Endodermal cell (in vitro differentiated cells): ENCODE measurements around the gene ZC3H6. TPM values are rescaled to one million over a fixed set of nuclear protein-coding genes. Genes with fewer than 3 reads are reported as not detected.
A peak's percentile ranks its signal among the peaks of the same experiment; 100 is the strongest.

Experiments
- DNase-seq: peaks from one replicate; pipeline ENCODE4 v3.0.0-alpha.2; 2017
- H3K27ac ChIP-seq: 2 replicates; pipeline ENCODE4 v1.5.1; 2013; ENCODE audit warnings: mild to moderate bottlenecking, low read depth, low read length, moderate library complexity
- H3K27me3 ChIP-seq: 2 replicates; pipeline ENCODE4 v1.6.1; 2013; ENCODE audit warnings: mild to moderate bottlenecking, low read length, moderate library complexity; ENCODE audit not compliant: insufficient read depth, control insufficient read depth, poor library complexity, severe bottlenecking
- H3K36me3 ChIP-seq: 2 replicates; pipeline ENCODE4 v1.7.0; 2013; ENCODE audit warnings: mild to moderate bottlenecking, low read length, moderate library complexity; ENCODE audit not compliant: control insufficient read depth, insufficient read depth
- H3K4me1 ChIP-seq: one replicate; pipeline ENCODE4 v1.7.0; 2013; ENCODE audit warnings: low read length; ENCODE audit not compliant: control insufficient read depth, insufficient read depth
- H3K4me3 ChIP-seq: 2 replicates; pipeline ENCODE4 v1.5.1; 2013; ENCODE audit warnings: mild to moderate bottlenecking, low read length, moderate library complexity
- H3K9ac ChIP-seq: 2 replicates; pipeline ENCODE4 v1.6.1; 2013; ENCODE audit warnings: mild to moderate bottlenecking, low read length, moderate library complexity; ENCODE audit not compliant: poor library complexity, severe bottlenecking; ENCODE audit errors: extremely low read depth
- H3K9me3 ChIP-seq: 2 replicates; pipeline ENCODE4 v1.6.1; 2013; ENCODE audit warnings: mild to moderate bottlenecking, low read length, moderate library complexity; ENCODE audit not compliant: control insufficient read depth
- H3K27ac Mint-ChIP-seq: 2 replicates; pipeline ENCODE4 v1.8.0; 2020; ENCODE audit warnings: mixed read lengths
- H3K27me3 Mint-ChIP-seq: 2 replicates; pipeline ENCODE4 v1.8.0; 2021; ENCODE audit warnings: mild to moderate bottlenecking, mixed read lengths; ENCODE audit not compliant: insufficient read depth
- H3K36me3 Mint-ChIP-seq: 2 replicates; pipeline ENCODE4 v1.8.0; 2020; ENCODE audit warnings: low read depth, mixed read lengths
- H3K4me1 Mint-ChIP-seq: 2 replicates; pipeline ENCODE4 v1.8.0; 2020; ENCODE audit warnings: mixed read lengths
- H3K4me3 Mint-ChIP-seq: 2 replicates; pipeline ENCODE4 v1.8.0; 2020; ENCODE audit warnings: mild to moderate bottlenecking, moderate library complexity, mixed read lengths
- H3K9me3 Mint-ChIP-seq: 2 replicates; pipeline ENCODE4 v1.8.0; 2020; ENCODE audit warnings: mild to moderate bottlenecking, mixed read lengths
- CTCF ChIP-seq: fragments of 200-600 bp; sonication (generic); conservative IDR thresholded peaks from 2 replicates; pipeline ENCODE4 v1.5.0; 2021; ENCODE audit warnings: antibody characterized with exemption, mild to moderate bottlenecking
- WGBS, 2 experiments: methylation state at CpG; one replicate each; pipeline versions ENCODE4 v1.1.5 to v1.1.7; 2013; ENCODE audit warnings: missing lambda C conversion rate in 2 of 2, mixed read lengths in 1 of 2; ENCODE audit not compliant: insufficient coverage in 1 of 2, insufficient read length in 1 of 2; 5-methylcytosine and 5-hydroxymethylcytosine counted together
- total RNA-seq, 2 donors: library from RNA; stranded (reverse); fragmentation: NEBNext Ultra II Directional in 1 of 2; extraction: Animal tissue kit (Norgen Biotek cat#: 25700) in 1 of 2; gene quantifications; 2 replicates in 1 of 2; 3 replicates in 1 of 2; pipeline ENCODE4 v1.2.1, GENCODE V29; 2021

The ZC3H6 gene
- total RNA-seq, 2 donors from 2014 or later: 8.0 to 21.5 TPM

DNA sequence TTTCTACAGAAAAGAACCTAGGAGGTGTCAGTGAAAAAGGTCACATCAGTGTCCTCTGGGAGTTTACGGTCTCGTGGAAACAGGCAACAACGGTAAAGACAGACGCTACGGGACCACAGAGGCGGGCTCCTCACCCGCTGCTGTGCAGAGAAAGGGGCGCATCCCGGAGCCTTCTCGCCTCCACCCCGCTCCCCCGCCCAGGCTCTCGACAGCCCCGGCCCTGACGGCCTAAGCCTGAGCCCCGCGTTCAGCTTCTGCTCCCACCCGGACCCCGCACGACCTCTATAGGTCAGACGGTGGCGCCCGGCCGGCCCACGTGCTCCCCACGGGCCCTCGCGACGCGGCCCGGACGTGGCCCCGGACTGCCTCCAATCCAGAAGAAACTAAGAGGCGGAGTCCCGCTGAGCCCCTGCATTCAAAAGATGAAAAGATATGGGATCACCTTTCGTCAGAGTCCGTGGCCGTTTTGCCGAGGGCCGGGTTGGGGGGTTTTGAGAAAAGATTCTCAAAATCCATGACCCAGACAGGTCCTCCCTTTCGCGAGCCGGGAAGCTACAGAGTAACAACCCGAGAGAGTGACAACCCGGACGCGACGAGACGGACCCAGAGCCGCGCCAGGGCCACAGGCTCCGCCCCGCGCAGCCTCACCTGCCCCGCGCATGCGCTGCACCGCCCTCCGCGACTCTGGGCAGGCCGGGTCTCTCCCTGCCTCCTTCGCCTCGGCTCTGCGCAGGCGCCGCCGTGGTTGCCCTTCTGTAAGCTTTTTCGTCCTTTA is 20.7 kb upstream of the ZC3H6 start, which contains the start of gene ZC3H8:
ZC3H8 (minus strand) TSS at position 577 of the 775 bp plus-strand sequence; CDS start at position 516, 61 bp downstream.
- H3K36me3 Mint-ChIP-seq: no peaks in the 10 kb centered on the region
- TF ChIP-seq CTCF: no peak
- Histone ChIP-seq H3K4me1 (peaks cover 3% of the 10 kb centered on the region), H3K4me3 (peak within 1 kb of the TSS; percentile 89), H3K27ac (peak within 1 kb of the TSS; percentile 58), H3K9ac (peak within 1 kb of the TSS; percentile 59), H3K27me3 (no peaks in the 10 kb centered on the region), H3K36me3 (peaks cover 3% of the 10 kb centered on the region), H3K9me3 (no peaks in the 10 kb centered on the region)
- H3K4me1 Mint-ChIP-seq: peaks cover 12% of the 10 kb centered on the region
- H3K9me3 Mint-ChIP-seq: no peaks in the 10 kb centered on the region
- H3K27ac Mint-ChIP-seq: peak within 1 kb of the TSS; percentile 74
- WGBS, 2 experiments: 0% methylated on average over 13 to 64 of the region's 68 CpGs
- DNase-seq: peak; percentile 98
- H3K27me3 Mint-ChIP-seq: no peaks in the 10 kb centered on the region
- peak within 1 kb of the TSS; percentile 70 for H3K4me3 Mint-ChIP-seq

DNA sequence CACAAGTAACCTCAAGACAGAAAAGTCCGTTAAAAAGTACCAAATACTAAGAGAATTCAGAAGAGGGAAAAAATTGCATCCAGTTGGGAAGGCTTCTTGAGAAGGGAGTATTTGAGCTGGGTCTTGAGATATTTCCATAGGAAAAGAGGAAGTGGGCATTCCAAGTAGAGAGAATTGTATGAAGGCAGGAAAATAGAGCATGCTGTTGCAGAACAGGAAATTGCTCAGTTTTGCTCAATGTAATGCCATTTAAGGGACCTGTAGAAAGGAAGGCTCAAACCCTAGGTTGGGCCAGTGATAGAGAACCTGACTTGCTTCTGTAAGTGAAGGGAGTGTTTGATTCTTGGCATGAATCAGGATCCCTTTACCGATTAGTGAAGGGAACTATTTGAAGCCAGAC is 19.5 kb upstream of the ZC3H6 start:
- Mint-ChIP-seq H3K36me3 (no peaks in the 10 kb centered on the region), H3K4me3 (peak overlapping the region; percentile 70), H3K9me3 (no peaks in the 10 kb centered on the region), H3K27me3 (no peaks in the 10 kb centered on the region), H3K4me1 (peaks cover 17% of the 10 kb centered on the region), H3K27ac (no peak overlapping the region)
- H3K36me3 ChIP-seq: no peaks in the 10 kb centered on the region
- H3K9me3 ChIP-seq: no peaks in the 10 kb centered on the region
- 91 to 93% methylated on average over 1 to 2 of the region's 2 CpGs for WGBS, 2 experiments
- peaks cover 3% of the 10 kb centered on the region for H3K4me1 ChIP-seq
- no peaks in the 10 kb centered on the region for H3K27me3 ChIP-seq
- H3K9ac ChIP-seq: no peak overlapping the region
- no peak for DNase-seq
- H3K27ac ChIP-seq: no peak overlapping the region
- no peak overlapping the region for H3K4me3 ChIP-seq
- TF ChIP-seq CTCF: no peak

DNA sequence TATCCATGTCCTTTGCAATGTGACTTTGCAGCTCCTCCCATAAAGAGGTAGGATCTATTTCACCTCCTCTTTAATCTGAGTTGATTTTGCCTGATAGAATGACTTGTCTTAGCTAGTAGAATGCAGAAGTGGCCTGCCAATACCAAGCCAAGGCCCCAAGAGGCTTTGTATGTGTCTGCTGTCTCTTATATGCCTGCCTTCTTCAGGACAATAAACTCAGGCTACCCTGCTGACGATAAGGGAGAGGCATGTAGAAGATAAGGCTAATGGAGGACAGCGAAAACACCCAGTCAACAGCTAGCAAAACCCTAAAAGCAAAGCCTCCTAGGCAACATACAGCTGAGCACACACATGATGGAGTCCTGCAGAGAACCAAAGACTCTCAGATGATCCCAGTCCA is 18.7 kb upstream of the ZC3H6 start:
- Mint-ChIP-seq H3K4me1 (peaks cover 17% of the 10 kb centered on the region), H3K36me3 (no peaks in the 10 kb centered on the region), H3K27me3 (no peaks in the 10 kb centered on the region), H3K27ac (no peak overlapping the region), H3K9me3 (no peaks in the 10 kb centered on the region), H3K4me3 (no peak overlapping the region)
- Histone ChIP-seq H3K9ac (no peak overlapping the region), H3K36me3 (no peaks in the 10 kb centered on the region), H3K27me3 (no peaks in the 10 kb centered on the region), H3K9me3 (no peaks in the 10 kb centered on the region), H3K27ac (no peak overlapping the region), H3K4me1 (peaks cover 3% of the 10 kb centered on the region), H3K4me3 (no peak overlapping the region)
- TF ChIP-seq CTCF: no peak
- no peak for DNase-seq
- 80 to 83% methylated on average over 1 to 2 of the region's 2 CpGs for WGBS, 2 experiments
